ACHN (cell line): ENCODE results near the gene GNB1L.
A peak's percentile ranks its signal among the peaks of the same experiment; 100 is the strongest.
"Not testable (repeated sequence)": the region's sequence is repeated elsewhere in the genome, so short reads cannot be mapped to it uniquely, and the experiment has no call there.

Experiments used
- DNase-seq: peaks from one replicate; pipeline ENCODE4 v3.0.0-alpha.2; 2015
- in situ Hi-C: cut with HindIII; loops from 2 replicates; pipeline ENCODE4 v1.10.0; 2017; ENCODE audit warnings: low sequenced_read_pairs, low pct_ligation_motif_present, low pct_unique_long_range_greater_than_20kb

The GNB1L gene

DNA sequence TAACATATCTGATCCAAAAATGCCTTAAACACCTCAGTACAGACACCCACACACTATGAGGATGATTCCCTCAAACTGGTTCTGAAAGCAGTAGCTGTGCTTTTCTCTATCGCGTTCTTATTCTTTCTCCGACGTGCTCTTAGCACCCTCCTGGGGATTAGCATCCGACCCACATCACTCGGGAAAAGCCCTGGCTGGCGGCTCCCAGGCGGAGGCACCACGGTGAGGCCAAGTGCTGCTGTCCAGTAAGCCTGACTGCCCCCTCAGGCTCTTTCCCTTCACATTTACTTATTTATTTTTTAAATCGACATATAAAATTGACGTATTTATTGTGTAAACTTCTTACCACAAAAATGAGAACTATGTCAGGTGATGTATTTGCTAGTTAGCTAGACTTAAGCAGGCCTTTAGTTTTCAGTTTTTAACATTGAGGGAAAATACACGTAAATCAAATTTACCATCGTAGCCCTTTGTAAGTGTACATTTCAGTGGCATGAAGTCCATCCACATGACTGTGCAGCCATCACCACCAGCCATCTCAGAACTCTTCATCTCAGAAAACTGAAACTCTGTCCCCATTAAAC, 74.9 kb downstream of the GNB1L start:
- no peak for DNase-seq
- in situ Hi-C loops = no loop called here

DNA sequence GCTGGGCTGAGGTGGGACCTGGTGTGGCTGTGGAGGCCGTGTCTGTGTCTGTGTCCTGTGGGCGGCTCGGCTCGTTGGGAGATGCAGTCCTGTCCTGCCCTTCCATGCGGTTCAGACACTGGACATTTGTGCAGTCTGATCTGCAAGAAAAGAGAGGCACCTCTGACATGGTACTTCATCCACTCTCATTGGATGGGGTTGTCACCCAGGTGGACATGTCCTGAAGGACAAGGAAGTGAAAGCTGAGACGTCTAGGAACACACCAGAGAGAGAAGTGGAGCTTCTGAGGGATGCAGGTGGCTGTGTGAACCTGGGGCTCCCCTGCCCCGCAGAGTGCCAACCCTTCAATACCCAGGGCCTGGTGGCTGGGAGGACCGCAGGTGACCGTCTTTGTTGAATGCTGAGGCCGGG, 75.7 kb downstream of the GNB1L start:
- DNase-seq = no peak
- in situ Hi-C loops = no loop called here

DNA sequence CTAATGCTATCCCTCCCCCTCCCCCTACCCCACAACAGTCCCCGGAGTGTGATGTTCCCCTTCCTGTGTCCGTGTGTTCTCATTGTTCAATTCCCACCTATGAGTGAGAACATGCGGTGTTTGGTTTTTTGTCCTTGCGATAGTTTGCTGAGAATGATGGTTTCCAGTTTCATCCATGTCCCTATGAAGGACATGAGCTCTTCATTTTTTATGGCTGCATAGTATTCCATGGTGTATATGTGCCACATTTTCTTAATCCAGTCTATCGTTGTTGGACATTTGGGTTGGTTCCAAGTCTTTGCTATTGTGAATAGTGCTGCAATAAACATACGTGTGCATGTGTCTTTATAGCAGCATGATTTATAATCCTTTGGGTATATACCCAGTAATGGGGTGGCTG, 77.5 kb downstream of the GNB1L start:
- in situ Hi-C loops = not testable (repeated sequence)

DNA sequence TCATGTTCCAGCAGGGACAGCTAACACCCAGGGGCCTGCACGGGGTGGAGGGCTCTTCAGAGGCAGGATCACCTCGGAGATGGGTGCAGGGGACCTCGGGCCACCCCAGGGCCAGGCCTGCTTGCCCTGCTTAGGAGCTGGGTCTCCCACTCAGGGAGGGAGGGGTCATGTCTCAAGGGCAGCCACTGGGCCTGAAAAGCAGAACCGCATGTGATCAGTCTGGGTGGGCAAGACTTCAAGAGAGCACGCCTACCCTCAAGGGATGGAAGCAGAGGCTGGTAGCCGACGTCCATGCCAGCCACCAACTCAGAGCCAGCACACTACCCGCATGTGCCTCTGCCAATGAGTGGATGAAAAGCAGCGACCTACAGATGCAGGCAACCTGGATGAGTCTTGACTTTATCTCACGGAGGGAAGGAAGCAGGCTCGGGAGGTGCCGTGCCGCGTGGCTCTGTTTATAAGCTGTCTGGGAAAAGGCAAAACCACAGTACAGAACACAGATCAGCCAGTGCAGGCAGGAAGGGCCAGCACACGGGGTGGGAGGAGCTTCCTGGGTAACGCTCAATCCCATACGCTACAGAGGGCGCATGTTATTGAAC, 78.1 kb downstream of the GNB1L start:
- in situ Hi-C loops = no loop called here
- DNase-seq = no peak

More for the DNA sequence above, 77.5 kb downstream of the GNB1L start:
- DNase-seq = not testable (repeated sequence)

DNA sequence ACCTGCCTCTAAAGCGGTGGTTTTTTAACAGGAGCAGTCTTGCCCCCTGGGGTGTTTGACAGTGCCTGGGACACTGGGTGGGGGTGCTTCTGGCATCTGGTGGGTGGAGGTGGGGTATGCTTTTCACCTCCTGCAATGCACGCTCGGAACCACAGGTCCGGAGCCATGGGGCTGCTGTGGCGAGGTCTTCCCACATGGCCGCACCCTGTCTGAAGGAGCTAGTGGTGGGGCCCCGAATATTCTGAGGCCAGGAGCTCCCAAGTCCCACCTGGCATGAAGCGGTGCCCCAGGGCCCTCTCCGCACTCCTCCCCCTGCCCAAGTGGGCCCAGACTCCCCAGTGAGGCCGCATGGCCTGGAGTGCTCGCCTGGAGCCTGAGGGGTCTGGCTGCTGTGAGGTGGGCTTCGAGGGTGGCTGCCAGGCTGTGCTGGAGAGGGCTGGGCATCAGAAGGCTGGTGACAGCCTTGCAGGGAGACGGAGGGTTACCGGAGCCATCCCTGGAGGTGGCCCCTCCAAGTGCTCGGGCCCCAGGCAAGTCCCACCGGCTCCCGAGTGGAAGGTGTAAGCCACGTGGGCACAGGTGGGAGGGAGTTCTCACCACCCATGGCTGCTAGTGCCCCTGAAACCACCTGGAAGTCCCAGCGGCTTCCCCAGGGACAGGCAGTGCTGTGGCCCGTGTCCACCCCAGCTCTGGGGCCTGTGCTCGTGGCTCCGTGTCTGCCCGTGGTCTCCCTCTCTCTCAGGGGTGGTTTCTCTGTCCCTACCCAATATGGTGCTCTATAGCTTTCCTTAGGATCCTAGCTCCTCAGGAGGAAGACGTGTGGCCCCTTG, 79.0 kb downstream of the GNB1L start:
- DNase-seq = no peak
- in situ Hi-C loops = no loop called here

DNA sequence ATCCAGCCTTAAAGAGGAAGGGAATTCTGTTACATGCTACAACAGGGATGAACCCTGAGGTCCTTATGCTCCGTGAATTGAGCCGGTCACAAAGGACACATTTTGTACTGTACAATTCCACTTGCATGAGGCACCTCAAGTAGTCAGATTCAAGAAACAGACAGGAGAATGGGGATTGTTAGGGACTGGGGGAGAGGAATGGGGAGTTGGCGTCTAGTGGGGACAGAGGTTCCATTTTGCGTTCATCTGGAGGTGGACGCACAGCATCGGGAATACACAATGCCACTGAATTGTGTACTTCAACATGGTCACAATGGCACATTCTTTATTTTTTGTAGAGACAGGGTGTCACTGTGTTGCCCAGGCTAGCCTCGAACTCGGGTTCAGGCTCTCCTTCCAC, 80.0 kb downstream of the GNB1L start:
- no peak for DNase-seq
- in situ Hi-C loops = no loop called here

- in situ Hi-C loops = no loop called here
- no peak for DNase-seq
These were observed 81.1 kb downstream of the GNB1L start for GRCh38 chr22:19773470-19774040.

- in situ Hi-C loops = no loop called here
- no peak for DNase-seq
These were observed 81.8 kb downstream of the GNB1L start for GRCh38 chr22:19772673-19773469.

DNA sequence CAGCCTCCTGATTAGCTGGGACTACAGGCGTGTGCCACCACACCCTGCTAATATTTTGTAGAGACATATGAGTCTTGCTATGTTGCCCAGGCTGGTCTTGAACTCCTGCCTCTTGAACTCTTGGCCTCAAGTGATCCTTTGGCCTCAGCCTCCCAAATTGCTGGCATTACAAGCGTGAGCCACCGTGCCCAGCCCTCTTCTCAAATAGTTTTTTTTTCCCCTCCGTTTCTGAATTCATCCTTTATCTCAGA, 82.3 kb downstream of the GNB1L start:
- in situ Hi-C loops = no loop called here
- no peak for DNase-seq

DNA sequence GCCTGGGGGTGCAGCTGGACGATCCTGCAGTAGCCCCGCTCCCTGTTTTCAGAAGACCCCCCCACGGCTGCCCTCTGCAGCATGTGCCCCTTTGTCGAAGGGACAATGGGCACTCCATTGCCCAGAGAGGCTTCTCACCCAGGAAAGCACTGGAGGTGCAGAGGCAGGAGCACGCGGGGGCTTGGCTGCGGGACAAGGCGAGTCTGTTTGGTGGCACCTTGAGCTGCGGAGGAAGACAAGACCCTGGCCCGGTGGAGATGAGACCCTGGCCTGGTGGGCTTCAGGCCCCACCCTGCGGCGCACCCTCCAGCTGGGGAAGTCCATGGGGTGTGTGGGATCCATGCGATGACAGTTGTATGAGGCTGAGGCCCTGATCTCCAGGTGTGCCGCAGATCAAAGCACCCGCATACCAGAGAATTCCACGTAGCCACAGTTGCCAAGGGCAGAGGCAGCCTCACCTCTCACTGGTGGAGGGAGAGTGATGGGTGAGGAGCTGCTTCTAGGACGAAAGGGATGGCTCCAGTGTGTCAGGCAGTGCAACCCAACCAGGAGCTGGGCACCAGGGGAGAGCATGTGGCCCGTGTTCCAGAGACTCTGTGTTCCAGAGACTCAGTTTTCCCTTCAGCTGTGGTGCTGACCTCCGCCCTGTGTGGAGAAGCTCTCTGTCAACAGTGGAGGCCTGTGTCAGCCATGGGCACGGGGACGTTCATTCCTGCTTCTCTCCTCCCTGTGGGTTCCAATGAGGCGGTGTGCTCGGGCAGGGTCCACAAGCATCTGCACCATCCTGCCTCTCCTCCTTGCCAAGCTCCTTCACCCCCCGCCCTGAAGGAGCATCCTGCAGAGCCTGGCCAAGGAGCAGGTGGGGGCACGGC, 84.1 kb downstream of the GNB1L start:
- no peak for DNase-seq
- in situ Hi-C loops = no loop called here

DNA sequence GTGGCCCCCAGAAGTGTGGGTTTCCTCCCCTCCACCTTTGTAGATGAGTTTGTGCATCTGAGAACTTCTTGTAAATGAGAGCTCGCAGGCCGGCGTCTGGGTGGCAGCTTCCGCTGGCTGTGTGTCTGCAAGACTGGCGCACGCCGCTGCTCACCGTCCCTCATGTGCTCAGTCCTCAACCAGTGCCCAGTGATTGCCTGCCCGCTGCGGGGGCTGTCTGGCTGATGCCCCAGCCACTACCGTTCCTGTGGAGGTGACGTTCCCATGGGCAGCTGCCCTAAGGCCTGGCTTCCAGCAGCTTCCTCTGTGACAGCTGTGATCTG, 85.3 kb downstream of the GNB1L start:
- no peak for DNase-seq
- in situ Hi-C loops = no loop called here

- in situ Hi-C loops = no loop called here
- DNase-seq = no peak
These were observed 87.0 kb downstream of the GNB1L start for GRCh38 chr22:19767427-19768341.

DNA sequence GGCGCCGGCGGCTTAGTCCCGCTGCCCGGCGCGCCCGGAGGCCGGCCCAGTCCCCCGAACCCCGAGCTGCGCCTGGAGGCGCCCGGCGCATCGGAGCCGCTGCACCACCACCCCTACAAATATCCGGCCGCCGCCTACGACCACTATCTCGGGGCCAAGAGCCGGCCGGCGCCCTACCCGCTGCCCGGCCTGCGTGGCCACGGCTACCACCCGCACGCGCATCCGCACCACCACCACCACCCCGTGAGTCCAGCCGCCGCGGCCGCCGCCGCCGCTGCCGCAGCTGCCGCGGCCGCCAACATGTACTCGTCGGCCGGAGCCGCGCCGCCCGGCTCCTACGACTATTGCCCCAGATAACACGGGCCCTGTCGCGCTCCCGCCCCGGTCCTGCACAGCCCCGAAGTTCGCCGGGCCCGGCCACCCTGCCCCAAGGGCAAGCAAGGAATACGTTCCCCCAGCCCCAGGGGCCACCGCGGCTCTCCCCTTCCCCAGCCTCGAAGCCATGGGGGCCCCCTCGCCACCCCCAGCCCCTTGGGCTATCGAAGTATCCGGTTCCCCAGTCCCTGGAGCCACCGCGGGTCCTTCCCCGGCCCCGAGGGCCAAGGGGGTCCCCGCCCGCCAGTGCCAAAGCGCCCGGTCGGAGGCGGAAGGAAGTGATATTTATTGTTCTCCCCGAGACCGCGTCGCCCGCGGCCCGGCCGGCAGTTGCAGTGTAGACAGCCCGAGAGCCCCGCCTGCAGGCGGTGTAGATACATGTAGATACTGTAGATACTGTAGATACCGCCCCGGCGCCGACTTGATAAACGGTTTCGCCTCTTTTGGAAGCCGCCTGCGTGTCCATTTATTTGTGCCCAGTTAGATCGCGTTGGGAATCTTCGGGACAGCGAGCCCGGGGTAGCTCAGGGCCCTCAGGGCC, 87.9 kb downstream of the GNB1L start:
- peak; percentile 34 for DNase-seq
- in situ Hi-C loops = no loop called here

- no peak for DNase-seq
- in situ Hi-C loops = no loop called here
These were observed 88.5 kb downstream of the GNB1L start for GRCh38 chr22:19766240-19766510.

DNA sequence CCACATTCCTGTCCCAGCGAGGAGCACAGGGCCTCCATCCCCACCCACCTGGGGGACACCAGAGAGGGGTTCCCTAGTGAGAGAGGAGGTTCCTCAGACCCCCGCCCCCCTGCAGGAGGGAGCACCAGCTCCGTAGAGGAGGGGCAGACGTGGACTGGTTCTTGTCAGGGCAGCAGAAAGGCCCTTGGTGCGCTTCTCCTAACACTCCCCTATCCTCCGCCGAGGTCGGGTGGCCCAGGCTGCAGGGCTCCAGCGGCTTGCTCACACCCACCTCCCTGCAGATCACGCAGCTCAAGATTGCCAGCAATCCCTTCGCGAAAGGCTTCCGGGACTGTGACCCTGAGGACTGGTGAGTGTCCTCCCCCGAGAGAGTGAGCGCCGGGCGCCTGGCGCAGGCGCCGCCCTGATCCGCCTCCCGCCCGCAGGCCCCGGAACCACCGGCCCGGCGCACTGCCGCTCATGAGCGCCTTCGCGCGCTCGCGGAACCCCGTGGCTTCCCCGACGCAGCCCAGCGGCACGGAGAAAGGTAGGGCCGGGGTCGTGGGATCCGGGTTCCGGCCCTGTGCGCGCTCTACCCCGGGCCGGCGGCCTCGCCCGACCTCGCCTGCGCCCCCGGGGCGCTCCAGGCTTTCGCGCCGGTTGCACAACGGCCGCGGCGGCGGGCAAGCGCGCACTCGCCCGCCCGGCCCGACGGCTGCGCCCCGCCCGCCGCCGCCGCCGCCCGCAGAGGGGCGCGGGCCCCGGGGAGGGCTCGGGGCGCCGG, 89.0 kb downstream of the GNB1L start:
- DNase-seq = no peak
- in situ Hi-C loops = no loop called here
